ENCODE results near the gene HARBI1.

Gene HARBI1

DNA sequence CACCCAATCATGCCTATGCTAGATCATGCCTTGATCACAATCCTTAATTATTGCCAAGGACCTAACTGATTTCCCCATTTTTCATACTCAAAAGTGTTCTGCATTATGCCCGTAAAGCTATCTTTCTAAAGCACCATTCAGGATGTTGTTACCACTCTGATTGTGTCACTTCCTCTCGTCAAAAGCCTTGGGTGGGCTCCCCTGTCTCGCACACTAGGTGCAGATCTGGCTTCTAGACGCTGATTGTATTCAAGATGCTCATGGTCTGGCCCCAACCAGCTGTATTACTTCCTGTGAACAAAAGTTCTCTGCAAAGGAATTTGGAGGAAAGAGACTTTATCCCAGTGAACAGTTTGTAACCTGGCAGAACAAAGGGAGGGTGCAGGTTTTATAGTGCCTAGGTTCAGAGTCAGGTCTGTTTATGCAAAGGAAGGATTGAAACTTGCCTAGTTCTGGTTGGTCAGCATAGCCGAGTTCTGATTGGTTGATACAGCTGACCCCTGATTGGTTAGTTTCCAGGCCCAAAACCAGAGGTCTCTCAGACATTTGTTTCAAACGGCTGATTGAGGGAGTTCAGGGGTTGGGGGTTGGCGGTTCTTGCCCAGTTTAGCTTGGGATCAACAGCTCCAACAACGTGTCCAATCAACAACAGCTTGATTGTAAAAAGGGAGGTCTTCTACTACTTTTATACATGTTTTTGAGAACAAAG lies 25.8 kb upstream of the HARBI1 start:
- peak in 1 of 2 experiments; percentile 10 for DNase-seq
- TF ChIP-seq GATA1 (IDR thresholded peaks at IDR 0.05; ENCODE audit: low read depth, low read length) (no peak), POLR2A (IDR thresholded peaks at IDR 0.05; ENCODE audit: low read length) (no peak)

DNA sequence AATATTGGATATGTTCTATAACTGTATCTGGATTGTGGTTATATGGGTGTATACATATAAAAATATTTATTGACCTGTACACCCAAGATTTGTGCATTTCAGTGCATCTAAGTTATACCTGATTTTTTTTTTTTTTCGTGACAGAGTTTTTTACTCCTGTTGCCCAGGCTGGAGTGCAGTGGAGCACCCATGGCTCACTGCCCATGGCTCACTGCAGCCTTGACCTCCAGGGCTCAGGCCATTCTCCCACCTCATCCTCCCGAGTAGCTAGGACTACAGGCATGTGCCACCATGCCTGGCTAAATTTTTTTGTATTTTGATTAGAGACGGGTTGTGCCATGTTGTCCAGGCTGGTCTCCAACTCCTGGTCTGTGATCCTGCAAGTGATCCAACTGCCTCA lies 24.6 kb upstream of the HARBI1 start:
- TF ChIP-seq GATA1 (IDR thresholded peaks at IDR 0.05; ENCODE audit: low read depth, low read length) (no peak), POLR2A (IDR thresholded peaks at IDR 0.05; ENCODE audit: low read length) (no peak)

DNA sequence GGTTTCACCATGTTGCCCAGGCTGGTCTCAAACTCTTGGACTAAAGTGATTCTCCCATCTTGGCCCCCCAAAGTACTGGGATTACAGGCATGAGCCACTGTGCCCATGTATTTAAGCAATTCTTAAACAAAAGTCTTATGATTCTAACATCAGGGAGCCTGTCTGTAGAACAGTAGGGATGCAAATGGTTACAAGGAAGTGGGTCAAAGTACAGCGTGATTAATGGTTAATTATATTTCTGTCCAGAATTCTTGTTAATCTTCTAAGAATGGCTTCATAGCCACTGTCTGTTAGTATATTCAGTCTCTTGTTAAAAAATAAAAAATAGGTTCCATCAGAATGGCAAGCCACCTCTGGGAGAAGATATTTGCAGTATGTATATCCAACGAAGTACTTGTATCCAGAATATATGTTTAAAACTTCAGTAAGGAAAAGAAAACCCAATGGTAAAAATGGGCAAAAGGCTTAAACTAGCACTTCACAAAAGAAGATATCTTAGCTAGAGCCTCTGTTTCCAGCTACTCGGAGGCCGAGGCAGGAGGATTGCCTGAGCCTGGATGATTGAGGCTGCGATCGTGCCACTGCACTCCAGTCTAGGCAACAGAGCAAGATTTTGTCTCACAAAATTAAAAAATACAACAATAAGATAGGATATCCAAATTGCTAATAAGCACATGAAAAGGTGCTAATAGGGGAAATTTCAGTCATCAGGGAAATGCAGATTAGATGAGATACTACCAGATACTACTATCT lies 23.2 kb upstream of the HARBI1 start:
- TF ChIP-seq POLR2A (IDR thresholded peaks at IDR 0.05; ENCODE audit: low read length), result no peak
- TF ChIP-seq GATA1 (IDR thresholded peaks at IDR 0.05; ENCODE audit: low read depth, low read length), result no peak
- no peak for DNase-seq

More for the DNA sequence above, 24.6 kb upstream of the HARBI1 start:
- no peak for DNase-seq

GRCh38 chr11:46639197-46639839 lies 22.3 kb upstream of the HARBI1 start:
- DNase-seq, result no peak

DNA sequence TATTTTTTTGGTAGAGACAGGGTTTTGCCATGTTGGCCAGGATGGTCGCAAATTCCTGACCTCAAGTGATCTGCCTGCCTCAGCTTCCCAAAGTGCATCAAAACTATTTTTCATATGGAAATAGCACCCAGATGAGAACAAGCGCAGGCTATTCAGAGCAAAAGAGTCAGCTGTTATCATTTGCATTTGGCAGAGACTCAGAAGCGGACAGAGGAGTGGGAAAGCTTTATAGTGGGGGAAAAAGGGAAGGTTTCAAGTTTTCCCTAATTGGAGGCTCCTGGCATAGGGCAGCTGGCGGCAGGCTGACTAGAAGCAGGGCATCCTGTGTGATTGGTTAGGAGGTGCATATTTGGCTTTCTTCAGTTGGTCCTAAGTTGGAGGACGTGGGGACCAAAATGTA lies 20.5 kb upstream of the HARBI1 start:
- no peak for DNase-seq
- no peak for TF ChIP-seq POLR2A (IDR thresholded peaks at IDR 0.05; ENCODE audit: low read length)
- no peak for TF ChIP-seq GATA1 (IDR thresholded peaks at IDR 0.05; ENCODE audit: low read depth, low read length)

More at GRCh38 chr11:46639197-46639839, 22.3 kb upstream of the HARBI1 start:
- TF ChIP-seq POLR2A (IDR thresholded peaks at IDR 0.05; ENCODE audit: low read length) (no peak), GATA1 (IDR thresholded peaks at IDR 0.05; ENCODE audit: low read depth, low read length) (no peak)

- TF ChIP-seq POLR2A (IDR thresholded peaks at IDR 0.05; ENCODE audit: low read length), result no peak
- TF ChIP-seq GATA1 (IDR thresholded peaks at IDR 0.05; ENCODE audit: low read depth, low read length), result no peak
- DNase-seq, result no peak
Observed at GRCh38 chr11:46635557-46636139, 18.6 kb upstream of the HARBI1 start.

DNA sequence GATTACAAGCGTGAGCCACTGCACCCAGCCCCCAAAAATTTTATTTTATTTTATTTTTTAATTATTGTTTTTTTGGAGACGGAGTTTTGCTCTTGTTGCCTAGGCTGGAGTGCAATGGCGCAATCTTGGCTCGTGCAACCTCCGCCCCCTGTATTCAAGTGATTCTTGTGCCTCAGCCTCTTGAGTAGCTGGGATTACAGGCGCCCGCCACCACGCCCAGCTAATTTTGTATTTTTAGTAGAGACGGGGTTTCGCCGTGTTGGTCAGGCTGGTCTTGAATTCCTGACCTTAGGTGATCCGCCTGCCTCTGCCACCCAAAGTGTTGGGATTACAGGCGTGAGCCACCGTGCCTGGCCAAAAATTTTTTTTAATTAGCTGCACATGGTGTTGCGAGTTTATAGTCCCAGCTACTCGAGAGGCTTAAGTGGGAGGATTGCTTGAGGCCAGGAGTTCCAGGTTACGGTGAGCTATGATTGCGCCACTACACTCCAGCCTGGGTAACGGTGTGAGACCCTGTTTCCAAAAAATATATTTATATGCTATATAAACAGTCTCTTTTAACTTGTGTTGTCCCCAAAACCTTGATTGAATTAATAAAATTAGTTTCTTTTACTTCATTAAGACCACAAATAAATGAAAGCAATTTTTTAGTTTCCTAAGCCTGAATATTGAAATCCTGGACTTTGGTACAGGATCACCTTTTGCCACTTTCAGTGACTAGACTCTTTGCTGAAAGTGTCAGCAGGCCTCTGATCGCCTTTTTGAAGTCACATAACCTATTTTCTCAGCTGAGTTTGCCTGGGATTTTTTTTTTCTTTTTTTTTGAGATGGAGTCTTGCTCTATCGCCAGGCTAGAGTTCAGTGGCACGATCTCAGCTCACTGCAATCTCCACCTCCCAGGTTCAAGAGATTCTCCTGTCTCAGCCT lies 16.5 kb upstream of the HARBI1 start:
- no peak for TF ChIP-seq POLR2A (IDR thresholded peaks at IDR 0.05; ENCODE audit: low read length)
- TF ChIP-seq GATA1 (IDR thresholded peaks at IDR 0.05; ENCODE audit: low read depth, low read length), result no peak
- no peak for DNase-seq

GRCh38 chr11:46632502-46632901 lies 15.5 kb upstream of the HARBI1 start:
- DNase-seq, result no peak
- TF ChIP-seq POLR2A (IDR thresholded peaks at IDR 0.05; ENCODE audit: low read length), result no peak

- TF ChIP-seq GATA1 (IDR thresholded peaks at IDR 0.05; ENCODE audit: low read depth, low read length), result no peak
- TF ChIP-seq POLR2A (IDR thresholded peaks at IDR 0.05; ENCODE audit: low read length), result no peak
- no peak for DNase-seq
Observed at GRCh38 chr11:46631676-46632075, 14.6 kb upstream of the HARBI1 start.

DNA sequence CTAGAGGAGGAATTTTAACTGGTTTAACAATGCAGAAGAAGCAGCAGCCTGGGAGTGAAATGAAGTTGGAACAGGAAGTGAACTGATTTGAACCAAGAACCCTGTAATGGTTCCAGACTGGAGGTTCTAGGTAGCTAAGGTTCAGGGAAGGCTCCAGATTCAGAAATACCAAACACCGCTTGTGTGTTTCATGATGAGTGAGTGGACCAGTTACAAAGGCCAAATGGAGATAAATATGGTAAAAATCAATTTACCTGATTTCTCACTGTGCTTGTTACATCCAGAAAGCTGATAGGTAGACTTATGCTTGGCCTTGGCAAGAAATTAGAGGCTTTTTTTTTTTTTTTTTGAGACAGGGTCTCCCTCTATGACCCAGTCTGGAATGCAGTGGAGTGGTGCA lies 13.2 kb upstream of the HARBI1 start:
- TF ChIP-seq POLR2A (IDR thresholded peaks at IDR 0.05; ENCODE audit: low read length) (no peak), GATA1 (IDR thresholded peaks at IDR 0.05; ENCODE audit: low read depth, low read length) (no peak)
- no peak for DNase-seq

GRCh38 chr11:46628961-46629360 lies 11.9 kb upstream of the HARBI1 start:
- no peak for DNase-seq
- no peak for TF ChIP-seq GATA1 (IDR thresholded peaks at IDR 0.05; ENCODE audit: low read depth, low read length)
- TF ChIP-seq POLR2A (IDR thresholded peaks at IDR 0.05; ENCODE audit: low read length), result no peak

DNA sequence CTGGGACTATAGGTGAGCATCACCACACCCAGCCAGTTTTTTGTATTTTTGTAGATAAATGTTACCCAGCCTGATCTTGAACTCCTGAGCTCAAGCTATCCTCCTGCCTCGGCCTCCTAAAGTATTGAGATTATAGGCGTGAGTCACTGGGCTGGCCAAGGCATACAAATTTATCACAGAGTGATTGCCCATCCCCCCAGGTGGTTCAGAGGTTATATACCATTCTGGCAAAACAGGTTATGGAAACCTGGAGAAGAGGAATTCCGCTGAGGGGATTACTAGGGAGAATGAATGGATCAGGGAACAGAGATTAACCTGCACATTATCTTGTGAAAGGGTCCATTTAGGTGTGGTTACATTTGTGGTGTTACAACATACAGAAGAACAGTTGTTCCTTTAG lies 8.4 kb upstream of the HARBI1 start:
- DNase-seq, result no peak
- no peak for TF ChIP-seq POLR2A (IDR thresholded peaks at IDR 0.05; ENCODE audit: low read length)
- no peak for TF ChIP-seq GATA1 (IDR thresholded peaks at IDR 0.05; ENCODE audit: low read depth, low read length)

- peak; percentile 16 to 31 for DNase-seq
Observed at GRCh38 chr11:46618837-46619236, 1.8 kb upstream of the HARBI1 start.

More at GRCh38 chr11:46618837-46619236, 1.8 kb upstream of the HARBI1 start:
- TF ChIP-seq POLR2A (IDR thresholded peaks at IDR 0.05; ENCODE audit: low read length) (no peak), GATA1 (IDR thresholded peaks at IDR 0.05; ENCODE audit: low read depth, low read length) (no peak)

Data from erythroblast (primary cell).